Measurements from ENCODE around the gene HID1.

- TF ChIP-seq CTCF (IDR thresholded peaks at IDR 0.05; ENCODE audit: low read length) = no peak
- TF ChIP-seq EZH2 (optimal IDR thresholded peaks at IDR 0.05; ENCODE audit: low read depth, low read length) = no peak
These were observed 53.7 kb downstream of the HID1 start for GRCh38 chr17:74918906-74919305.
